ENCODE results near the gene BMP8A.

DNA sequence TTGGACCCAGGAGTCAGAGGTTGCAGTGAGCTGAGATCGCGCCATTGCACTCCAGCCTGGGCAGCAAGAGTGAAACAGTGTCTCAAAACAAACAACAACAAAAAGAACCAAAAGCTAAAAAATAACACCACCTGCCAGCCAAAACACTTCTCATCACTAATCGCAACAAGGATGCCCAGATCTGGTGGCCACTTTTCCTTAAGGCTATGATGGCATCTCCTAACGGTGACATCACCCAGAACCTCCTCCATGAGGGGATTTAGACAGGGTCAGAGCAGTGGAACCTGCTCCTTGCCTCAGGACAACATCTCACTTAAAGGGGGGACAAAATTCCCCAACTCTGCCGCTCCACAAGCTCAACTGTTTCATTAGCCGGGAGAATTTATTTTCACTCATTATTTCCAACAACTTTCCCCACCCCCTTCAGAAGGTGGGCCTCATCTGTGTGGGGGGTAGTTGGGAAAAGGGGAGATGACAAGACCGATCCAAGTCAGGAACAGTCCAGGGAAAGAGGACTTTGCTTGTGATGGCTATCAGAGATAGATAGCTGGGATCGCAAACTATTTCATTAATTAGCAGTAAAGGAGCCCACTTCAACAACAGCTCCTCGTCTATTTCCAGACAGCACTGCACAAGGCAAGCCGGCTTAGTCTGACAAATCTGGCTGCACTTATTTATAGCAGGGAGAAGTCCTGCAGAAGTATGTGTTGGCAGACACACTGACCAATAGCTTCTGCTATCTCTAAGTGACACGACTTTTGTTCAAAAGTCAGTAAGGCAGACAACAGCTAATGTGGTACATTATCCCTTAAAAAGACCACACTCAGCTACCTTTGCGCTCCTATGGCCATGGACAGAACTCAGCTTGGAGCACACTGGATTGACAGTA lies 82.5 kb downstream of the BMP8A start:
- TF ChIP-seq, protein P1, sequence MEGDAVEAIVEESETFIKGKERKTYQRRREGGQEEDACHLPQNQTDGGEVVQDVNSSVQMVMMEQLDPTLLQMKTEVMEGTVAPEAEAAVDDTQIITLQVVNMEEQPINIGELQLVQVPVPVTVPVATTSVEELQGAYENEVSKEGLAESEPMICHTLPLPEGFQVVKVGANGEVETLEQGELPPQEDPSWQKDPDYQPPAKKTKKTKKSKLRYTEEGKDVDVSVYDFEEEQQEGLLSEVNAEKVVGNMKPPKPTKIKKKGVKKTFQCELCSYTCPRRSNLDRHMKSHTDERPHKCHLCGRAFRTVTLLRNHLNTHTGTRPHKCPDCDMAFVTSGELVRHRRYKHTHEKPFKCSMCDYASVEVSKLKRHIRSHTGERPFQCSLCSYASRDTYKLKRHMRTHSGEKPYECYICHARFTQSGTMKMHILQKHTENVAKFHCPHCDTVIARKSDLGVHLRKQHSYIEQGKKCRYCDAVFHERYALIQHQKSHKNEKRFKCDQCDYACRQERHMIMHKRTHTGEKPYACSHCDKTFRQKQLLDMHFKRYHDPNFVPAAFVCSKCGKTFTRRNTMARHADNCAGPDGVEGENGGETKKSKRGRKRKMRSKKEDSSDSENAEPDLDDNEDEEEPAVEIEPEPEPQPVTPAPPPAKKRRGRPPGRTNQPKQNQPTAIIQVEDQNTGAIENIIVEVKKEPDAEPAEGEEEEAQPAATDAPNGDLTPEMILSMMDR (IDR thresholded peaks at IDR 0.05) = no peak
- no peak for TF ChIP-seq POLR2AphosphoS5 (IDR thresholded peaks at IDR 0.05)
- TF ChIP-seq POLR2A (IDR thresholded peaks at IDR 0.05) = no peak
- no peak for TF ChIP-seq EP300 (IDR thresholded peaks at IDR 0.05)

Measured in gastroesophageal sphincter (tissue), 3 donors.